Activated CD8-positive, alpha-beta memory T cell treated with anti-CD3 and anti-CD28 coated beads, Interleukin-2, amount 50 U/mL, for 4 hours (primary cell): ENCODE results near the gene RNU1-3.
"Not testable (repeated sequence)": the region's sequence is repeated elsewhere in the genome, so short reads cannot be mapped to it uniquely, and the experiment has no call there.

Source experiments
- DNase-seq: peaks from one replicate; pipeline ENCODE4 v3.0.0-alpha.2; 2020

RNU1-3 gene

DNA sequence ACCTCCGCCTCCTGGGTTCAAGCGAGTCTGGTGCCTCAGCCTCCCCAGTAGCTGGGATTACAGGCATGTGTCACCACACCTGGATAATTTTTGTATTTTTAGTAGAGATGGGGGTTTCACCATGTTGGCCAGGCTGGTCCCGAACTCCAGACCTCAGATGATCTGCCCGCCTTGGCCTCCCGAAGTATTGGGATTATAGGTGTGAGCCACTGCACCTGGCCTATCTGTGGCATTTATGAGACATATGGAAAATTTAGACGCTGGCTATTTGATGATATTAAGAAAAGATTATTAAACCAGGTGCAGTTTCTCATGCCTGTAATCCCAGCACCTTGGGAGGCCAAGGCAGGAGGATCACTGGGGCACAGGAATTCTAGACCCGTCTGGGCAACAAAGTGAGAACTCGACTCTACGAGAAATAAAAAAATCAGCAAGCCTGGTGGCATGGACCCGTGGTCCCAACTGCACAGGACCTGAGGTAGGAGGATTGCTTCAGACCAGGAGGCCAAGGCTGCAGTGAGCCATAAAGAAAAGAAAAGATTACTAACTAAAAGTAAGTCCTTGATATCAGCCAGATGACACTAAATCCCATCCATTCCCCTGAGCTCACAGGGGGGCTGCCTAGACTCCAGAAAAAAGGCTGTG is 30.1 kb downstream of the RNU1-3 start:
- DNase-seq = not testable (repeated sequence)

GRCh38 chr1:16635959-16636358 is 30.8 kb downstream of the RNU1-3 start:
- DNase-seq = not testable (repeated sequence)

GRCh38 chr1:16633540-16634282 is 33.0 kb downstream of the RNU1-3 start:
- DNase-seq = not testable (repeated sequence)

DNA sequence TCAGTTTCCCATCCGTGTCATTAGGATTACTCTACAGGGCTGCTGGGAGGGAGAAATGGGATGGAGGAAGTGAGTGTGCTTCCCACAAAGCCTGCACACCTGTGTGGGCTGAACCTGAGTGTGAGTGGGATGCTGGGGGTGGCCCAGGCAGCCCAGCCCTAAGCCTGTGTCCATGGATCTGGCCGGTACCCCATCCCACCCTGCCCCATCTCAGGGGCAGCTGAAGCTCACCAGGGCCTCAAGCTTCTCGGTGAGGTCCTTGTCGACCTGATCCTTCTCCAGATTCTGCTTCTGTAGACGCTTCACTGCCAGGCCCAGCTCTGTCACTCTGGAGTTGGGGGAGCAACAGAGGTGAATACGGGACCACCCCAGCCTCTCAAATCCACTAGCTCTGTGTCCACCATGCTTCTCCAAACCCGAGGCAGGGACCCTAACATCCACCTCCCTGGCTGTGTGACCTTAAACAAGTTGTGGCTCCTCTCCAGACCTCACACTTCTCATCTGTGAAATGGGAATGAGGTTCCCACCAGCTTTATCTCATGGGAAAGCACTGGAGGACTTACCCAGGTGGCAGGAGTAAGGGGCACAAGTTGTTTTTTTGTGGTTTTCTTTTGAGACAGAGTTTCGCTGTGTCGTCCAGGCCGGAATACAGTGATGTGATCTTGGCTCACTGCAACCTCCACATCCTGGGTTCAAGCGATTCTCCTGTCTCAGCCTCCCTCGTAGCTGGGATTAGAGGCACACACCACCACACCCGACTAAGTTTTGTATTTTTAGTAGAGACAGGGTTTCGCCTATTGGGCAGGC is 34.5 kb downstream of the RNU1-3 start:
- DNase-seq = peak; percentile 15

GRCh38 chr1:16631248-16632043 is 35.3 kb downstream of the RNU1-3 start:
- peak; percentile 23 for DNase-seq

GRCh38 chr1:16630661-16631247 is 36.0 kb downstream of the RNU1-3 start:
- DNase-seq = no peak

GRCh38 chr1:16629916-16630530 is 36.7 kb downstream of the RNU1-3 start:
- not testable (repeated sequence) for DNase-seq

DNA sequence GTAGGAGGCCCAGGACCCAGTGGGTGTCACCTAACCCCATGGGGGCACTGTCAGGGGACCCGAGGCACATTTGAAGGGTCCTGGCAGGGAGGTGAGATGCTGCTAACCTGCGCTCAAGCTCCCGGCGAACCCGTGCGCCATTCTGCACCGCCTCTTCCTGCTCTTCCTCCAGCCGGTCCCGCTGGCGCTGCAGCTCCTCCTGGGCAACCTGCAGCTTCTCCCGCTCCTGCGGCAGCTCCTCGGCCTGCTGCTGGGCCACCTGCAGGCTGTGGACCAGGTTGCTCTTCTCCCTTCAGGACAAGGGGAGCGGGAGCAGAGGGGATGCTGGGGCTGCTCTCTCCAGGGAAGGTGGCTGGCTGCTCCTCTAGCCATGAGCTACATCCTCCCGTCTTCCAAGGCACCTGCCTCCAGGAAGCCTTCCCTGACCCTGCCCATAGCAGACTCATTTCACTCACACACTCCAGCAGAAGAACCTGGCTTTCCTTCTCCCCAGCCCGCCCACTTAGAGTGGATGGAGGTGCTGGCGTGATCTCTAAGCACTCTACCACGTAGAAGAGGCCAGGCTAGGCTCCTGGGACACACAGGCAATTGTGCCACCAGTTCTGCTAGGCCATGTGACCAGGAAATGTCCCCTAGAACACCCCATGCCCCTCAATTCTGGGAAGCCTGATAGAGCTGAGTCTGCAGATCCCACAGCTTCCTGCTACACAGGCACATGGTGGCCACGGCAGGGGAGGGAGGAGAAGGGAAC is 38.2 kb downstream of the RNU1-3 start:
- DNase-seq = no peak

DNA sequence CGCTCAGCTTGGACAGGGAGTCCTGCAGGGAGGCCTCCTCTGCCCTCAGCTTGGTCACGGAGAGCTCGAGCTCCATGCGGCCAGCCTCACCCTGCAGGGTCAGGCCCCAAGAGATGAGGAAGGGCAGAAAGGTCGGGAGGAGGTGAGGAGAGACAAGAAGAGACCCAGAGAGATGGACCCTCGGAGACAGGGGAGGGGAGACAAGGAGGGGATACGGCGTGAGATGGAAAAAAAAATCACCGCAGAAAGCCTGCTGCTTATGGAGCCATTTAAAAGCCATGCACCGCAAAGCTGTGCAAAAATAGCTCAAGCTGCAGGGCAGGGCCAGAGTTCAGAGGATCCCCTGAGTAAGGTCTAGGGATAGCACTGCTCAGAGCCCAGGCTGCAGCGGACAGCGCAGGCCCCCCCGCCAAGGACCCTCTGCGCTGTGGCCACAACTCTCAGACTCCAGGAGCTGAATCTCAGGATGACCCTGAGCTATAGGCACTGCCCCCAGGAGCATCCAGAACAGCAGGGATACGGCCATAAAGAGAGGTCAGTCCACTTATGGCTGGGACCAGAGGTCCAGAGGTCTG is 40.3 kb downstream of the RNU1-3 start:
- DNase-seq = not testable (repeated sequence)

DNA sequence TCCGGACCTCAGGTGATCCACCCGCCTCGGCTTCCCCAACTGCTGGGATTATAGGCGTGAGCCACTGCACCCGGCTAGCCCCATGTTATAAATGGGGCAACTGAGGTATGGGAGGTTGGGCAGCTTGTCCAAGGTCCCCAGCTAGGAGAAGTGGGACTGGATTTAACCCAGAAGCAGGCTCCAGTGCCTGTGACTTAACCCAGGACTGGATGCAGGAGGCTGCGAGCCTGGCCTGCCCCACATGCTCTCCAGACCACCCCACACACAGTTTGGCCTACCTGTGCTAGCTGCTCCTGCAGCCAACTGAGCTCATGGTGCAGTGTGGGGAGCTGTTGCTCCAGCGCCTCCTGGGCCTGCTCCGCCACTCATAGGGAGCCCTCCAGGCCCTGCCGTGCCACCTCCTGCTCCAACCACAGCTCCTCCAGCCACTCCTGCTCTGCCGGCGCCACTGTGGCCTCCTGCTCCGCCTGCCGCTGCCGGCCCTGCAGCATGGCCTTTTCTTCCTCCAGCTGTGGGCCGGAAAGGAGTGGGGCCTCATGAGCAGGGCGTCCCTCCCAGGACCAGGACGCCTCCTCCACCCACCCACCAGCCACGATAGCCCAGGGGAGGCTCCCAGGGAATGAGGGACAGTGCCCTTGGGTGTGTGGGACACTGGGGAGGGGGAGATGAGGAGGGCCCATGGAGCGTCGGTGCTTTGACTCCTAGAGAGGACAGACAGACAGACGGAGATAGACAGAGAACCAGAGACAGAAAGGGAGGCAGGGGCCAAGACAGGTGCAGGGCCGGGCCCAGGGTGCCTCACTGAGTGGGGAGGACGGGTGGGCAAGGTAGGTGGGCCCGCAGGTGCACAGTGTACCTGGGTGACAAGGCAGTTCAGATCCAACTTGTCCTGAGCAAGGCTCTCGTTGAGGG is 41.0 kb downstream of the RNU1-3 start:
- DNase-seq = no peak

GRCh38 chr1:16623812-16624719 is 42.7 kb downstream of the RNU1-3 start:
- DNase-seq = not testable (repeated sequence)

DNA sequence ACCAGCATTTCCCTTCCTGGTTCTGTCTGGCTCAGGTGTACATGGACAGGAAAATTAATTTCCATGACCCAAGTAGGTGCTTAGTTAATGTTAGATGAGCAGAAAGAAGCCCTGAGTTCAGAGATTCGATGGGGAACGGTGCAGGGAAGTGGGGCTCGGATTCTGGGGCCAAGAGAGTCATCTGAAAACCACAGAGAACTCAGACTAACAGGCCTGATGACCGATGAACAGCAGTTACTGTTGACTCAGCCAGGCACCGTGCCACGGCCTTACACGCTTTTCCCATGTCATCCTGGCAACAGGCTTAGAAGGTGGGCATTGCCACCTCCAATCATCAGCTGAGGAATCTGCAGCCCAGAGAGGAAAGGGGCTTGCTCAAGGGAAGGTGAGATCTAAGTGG is 43.4 kb downstream of the RNU1-3 start:
- DNase-seq = not testable (repeated sequence)

DNA sequence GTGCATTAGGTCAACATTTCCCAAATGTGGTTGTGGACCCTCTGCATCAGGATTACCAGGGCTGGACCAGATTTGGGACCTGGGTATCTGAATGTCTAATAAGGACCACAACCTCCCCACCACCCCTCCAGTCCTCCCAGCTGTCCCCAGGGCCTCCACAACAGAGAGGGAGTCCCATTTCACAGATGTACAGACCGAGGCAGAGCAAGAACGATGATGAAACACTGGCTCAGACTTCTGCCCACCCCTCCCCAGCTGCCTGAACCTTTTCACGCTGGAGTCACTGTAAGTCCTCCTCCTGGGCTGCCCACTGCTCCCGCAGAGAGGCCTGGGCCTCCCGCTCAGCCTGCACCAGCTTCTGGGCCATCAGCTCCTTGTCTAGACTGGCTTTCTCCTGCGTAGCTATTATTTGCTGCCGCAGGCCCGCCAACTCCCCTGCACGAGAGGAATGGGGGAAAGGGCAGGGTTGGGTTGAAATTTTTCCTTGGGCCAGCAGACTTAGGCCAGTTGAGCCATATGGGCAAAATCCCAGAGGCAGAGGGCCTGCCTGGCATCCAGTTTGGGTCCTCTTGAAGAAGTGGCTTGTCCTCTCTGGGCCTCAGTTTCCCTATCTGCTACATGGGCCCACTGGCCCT is 45.0 kb downstream of the RNU1-3 start:
- DNase-seq = not testable (repeated sequence)

- DNase-seq = no peak
Observed at GRCh38 chr1:16621300-16621658, 45.5 kb downstream of the RNU1-3 start.

DNA sequence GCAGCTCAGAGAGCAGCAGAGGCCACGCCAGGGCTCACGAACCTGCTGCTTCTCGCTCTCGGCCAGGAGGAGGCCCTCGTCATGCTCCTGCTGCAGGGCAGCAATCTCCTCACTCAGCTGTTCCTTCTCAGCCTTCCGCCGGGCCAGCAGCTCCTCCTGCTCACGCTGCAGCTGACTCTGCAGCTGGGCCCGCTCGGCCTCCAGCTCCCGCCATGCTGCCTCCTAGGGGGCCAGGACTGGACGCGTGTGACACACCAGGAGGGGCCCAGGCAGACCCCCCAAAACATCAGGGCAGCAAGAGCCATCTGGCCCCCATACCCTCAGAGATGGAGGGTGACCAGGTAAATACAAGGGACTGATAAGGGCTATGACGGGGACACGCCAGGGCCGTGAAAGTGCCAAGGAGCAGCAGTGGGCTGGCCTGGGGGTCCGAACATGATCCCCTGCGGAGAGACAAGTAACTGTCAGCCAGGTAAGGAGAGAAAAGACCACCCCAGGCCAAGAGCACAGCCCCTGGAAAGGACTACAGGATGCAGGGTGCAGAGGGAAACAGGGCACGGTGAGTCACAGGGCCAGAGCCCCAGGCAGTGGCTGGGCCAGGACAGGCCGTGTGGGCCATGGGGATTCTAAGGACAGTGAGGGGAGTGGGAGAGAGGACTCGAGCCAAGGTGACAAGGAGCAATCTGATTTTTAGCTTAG is 46.8 kb downstream of the RNU1-3 start:
- not testable (repeated sequence) for DNase-seq

GRCh38 chr1:16618719-16619118 is 48.0 kb downstream of the RNU1-3 start:
- DNase-seq = no peak
